ENCODE data around the gene ANO8.

The ANO8 gene

DNA sequence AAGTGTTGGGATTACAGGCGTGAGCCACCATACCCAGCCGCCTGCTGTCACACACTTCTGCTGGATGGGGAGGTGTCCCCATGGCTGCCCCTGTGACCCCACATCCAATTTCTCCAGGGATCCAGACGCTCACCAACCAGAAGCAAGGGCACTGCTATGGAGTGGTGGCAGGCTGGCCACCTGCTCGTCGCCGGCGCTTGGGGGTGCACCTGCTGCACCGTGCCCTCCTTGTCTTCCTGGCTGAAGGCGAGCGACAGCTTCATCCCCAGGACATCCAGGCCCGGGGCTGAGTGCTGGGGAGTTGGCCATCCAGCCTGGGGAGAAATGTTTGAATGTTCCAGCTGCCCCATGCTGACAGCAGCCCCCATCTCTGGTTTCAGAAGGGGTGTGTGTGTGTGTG lies 48.4 kb downstream of the ANO8 start:
- no peak overlapping the region for H2BK120ac ChIP-seq (ENCODE audit: low read depth, low read length)
- no peak overlapping the region for H3K4ac ChIP-seq (ENCODE audit: low read depth in 1 of 2, low read length in 2 of 2)
- peak overlapping the region; percentile 36 for H4K8ac ChIP-seq (ENCODE audit: low read length)
- peaks cover 9% of the 10 kb centered on the region for H3K4me1 ChIP-seq (ENCODE audit: control insufficient read depth, insufficient read depth, low read depth, low read length)
- H2AFZ ChIP-seq (ENCODE audit: low read depth, low read length): no peak overlapping the region
- H3K9me3 ChIP-seq (ENCODE audit: control insufficient read depth, low read length): no peaks in the 10 kb centered on the region
- H3K4me2 ChIP-seq (ENCODE audit: low read length, poor library complexity, severe bottlenecking): no peak overlapping the region
- H2BK5ac ChIP-seq (ENCODE audit: low read depth, low read length, poor library complexity, severe bottlenecking): no peak overlapping the region
- no peak overlapping the region for H3K4me3 ChIP-seq (ENCODE audit: insufficient read depth in 1 of 2, low read depth in 1 of 2, low read length in 2 of 2)
- peaks cover 0 to 4% of the 10 kb centered on the region in 2 experiments for H3K27me3 ChIP-seq (ENCODE audit: control insufficient read depth in 1 of 2, insufficient read depth in 1 of 2, low read length in 2 of 2)
- no peak for DNase-seq
- H3K36me3 ChIP-seq (ENCODE audit: control insufficient read depth in 1 of 2, insufficient read depth in 2 of 2, low read depth in 1 of 2, low read length in 2 of 2): peaks cover 0 to 14% of the 10 kb centered on the region in 2 experiments
- no peak overlapping the region for H3K18ac ChIP-seq (ENCODE audit: low read depth in 1 of 2, low read length in 2 of 2)
- no peak overlapping the region for H2BK15ac ChIP-seq (ENCODE audit: low read depth, poor library complexity, severe bottlenecking)
- H2BK12ac ChIP-seq (ENCODE audit: low read length in 2 of 2): no peak overlapping the region
- no peak overlapping the region for H3K14ac ChIP-seq (ENCODE audit: low read length in 2 of 2)
- H3K27ac ChIP-seq (ENCODE audit: low read length, poor library complexity, severe bottlenecking): no peak overlapping the region
- no peak overlapping the region for H2AK5ac ChIP-seq (ENCODE audit: low read length, severe bottlenecking)
- 95% methylated on average over 11 of the region's 11 CpGs for WGBS
- H4K91ac ChIP-seq (ENCODE audit: low read length): peak overlapping the region; percentile 73
- no peak overlapping the region for H3K9ac ChIP-seq (ENCODE audit: low read length)
- H3K79me1 ChIP-seq (replicated peaks; ENCODE audit: low read length, poor library complexity, severe bottlenecking): no peaks in the 10 kb centered on the region
- H3K23ac ChIP-seq (ENCODE audit: low read length in 2 of 2): no peak overlapping the region

- Histone ChIP-seq H3K4me1 (ENCODE audit: control insufficient read depth, insufficient read depth, low read depth, low read length) (peaks cover 9% of the 10 kb centered on the region), H3K36me3 (ENCODE audit: control insufficient read depth in 1 of 2, insufficient read depth in 2 of 2, low read depth in 1 of 2, low read length in 2 of 2) (peaks cover 0 to 14% of the 10 kb centered on the region in 2 experiments), H3K14ac (ENCODE audit: low read length in 2 of 2) (no peak overlapping the region), H3K9me3 (ENCODE audit: control insufficient read depth, low read length) (no peaks in the 10 kb centered on the region), H3K27ac (ENCODE audit: low read length, poor library complexity, severe bottlenecking) (no peak overlapping the region), H3K27me3 (ENCODE audit: control insufficient read depth in 1 of 2, insufficient read depth in 1 of 2, low read length in 2 of 2) (peaks cover 0 to 4% of the 10 kb centered on the region in 2 experiments), H3K4me2 (ENCODE audit: low read length, poor library complexity, severe bottlenecking) (no peak overlapping the region), H3K9ac (ENCODE audit: low read length) (no peak overlapping the region), H3K18ac (ENCODE audit: low read depth in 1 of 2, low read length in 2 of 2) (no peak overlapping the region), H3K4me3 (ENCODE audit: insufficient read depth in 1 of 2, low read depth in 1 of 2, low read length in 2 of 2) (no peak overlapping the region), H4K91ac (ENCODE audit: low read length) (no peak overlapping the region), H2BK5ac (ENCODE audit: low read depth, low read length, poor library complexity, severe bottlenecking) (no peak overlapping the region), H4K8ac (ENCODE audit: low read length) (peak overlapping the region; percentile 36), H2BK120ac (ENCODE audit: low read depth, low read length) (no peak overlapping the region), H3K79me1 (replicated peaks; ENCODE audit: low read length, poor library complexity, severe bottlenecking) (no peaks in the 10 kb centered on the region), H2AFZ (ENCODE audit: low read depth, low read length) (no peak overlapping the region), H2BK15ac (ENCODE audit: low read depth, poor library complexity, severe bottlenecking) (no peak overlapping the region), H2BK12ac (ENCODE audit: low read length in 2 of 2) (no peak overlapping the region), H3K4ac (ENCODE audit: low read depth in 1 of 2, low read length in 2 of 2) (no peak overlapping the region), H3K23ac (ENCODE audit: low read length in 2 of 2) (no peak overlapping the region), H2AK5ac (ENCODE audit: low read length, severe bottlenecking) (no peak overlapping the region)
- no peak for DNase-seq
- WGBS: 94% methylated on average over 16 of the region's 18 CpGs
Measured at GRCh38 chr19:17285415-17286135, 49.1 kb downstream of the ANO8 start.

- H3K27ac ChIP-seq (ENCODE audit: low read length, poor library complexity, severe bottlenecking): no peak overlapping the region
- H3K4me1 ChIP-seq (ENCODE audit: control insufficient read depth, insufficient read depth, low read depth, low read length): peaks cover 6% of the 10 kb centered on the region
- H3K14ac ChIP-seq (ENCODE audit: low read length in 2 of 2): no peak overlapping the region
- 87% methylated on average over 7 of the region's 7 CpGs for WGBS
- no peak overlapping the region for H3K9ac ChIP-seq (ENCODE audit: low read length)
- H3K18ac ChIP-seq (ENCODE audit: low read depth in 1 of 2, low read length in 2 of 2): no peak overlapping the region
- H3K36me3 ChIP-seq (ENCODE audit: control insufficient read depth in 1 of 2, insufficient read depth in 2 of 2, low read depth in 1 of 2, low read length in 2 of 2): peaks cover 13 to 24% of the 10 kb centered on the region in 2 experiments
- no peak overlapping the region for H3K4ac ChIP-seq (ENCODE audit: low read depth in 1 of 2, low read length in 2 of 2)
- H3K79me1 ChIP-seq (replicated peaks; ENCODE audit: low read length, poor library complexity, severe bottlenecking): no peaks in the 10 kb centered on the region
- H3K4me2 ChIP-seq (ENCODE audit: low read length, poor library complexity, severe bottlenecking): no peak overlapping the region
- no peak overlapping the region for H4K91ac ChIP-seq (ENCODE audit: low read length)
- H2AK5ac ChIP-seq (ENCODE audit: low read length, severe bottlenecking): no peak overlapping the region
- no peak overlapping the region for H2BK12ac ChIP-seq (ENCODE audit: low read length in 2 of 2)
- no peak overlapping the region for H2BK5ac ChIP-seq (ENCODE audit: low read depth, low read length, poor library complexity, severe bottlenecking)
- no peak overlapping the region for H3K4me3 ChIP-seq (ENCODE audit: insufficient read depth in 1 of 2, low read depth in 1 of 2, low read length in 2 of 2)
- no peak overlapping the region for H3K23ac ChIP-seq (ENCODE audit: low read length in 2 of 2)
- H2AFZ ChIP-seq (ENCODE audit: low read depth, low read length): no peak overlapping the region
- H4K8ac ChIP-seq (ENCODE audit: low read length): no peak overlapping the region
- H3K9me3 ChIP-seq (ENCODE audit: control insufficient read depth, low read length): no peaks in the 10 kb centered on the region
- H2BK120ac ChIP-seq (ENCODE audit: low read depth, low read length): no peak overlapping the region
- H2BK15ac ChIP-seq (ENCODE audit: low read depth, poor library complexity, severe bottlenecking): no peak overlapping the region
- DNase-seq: no peak
- H3K27me3 ChIP-seq (ENCODE audit: control insufficient read depth in 1 of 2, insufficient read depth in 1 of 2, low read length in 2 of 2): peaks cover 0 to 4% of the 10 kb centered on the region in 2 experiments
Measured at GRCh38 chr19:17283504-17283996, 51.1 kb downstream of the ANO8 start.

DNA sequence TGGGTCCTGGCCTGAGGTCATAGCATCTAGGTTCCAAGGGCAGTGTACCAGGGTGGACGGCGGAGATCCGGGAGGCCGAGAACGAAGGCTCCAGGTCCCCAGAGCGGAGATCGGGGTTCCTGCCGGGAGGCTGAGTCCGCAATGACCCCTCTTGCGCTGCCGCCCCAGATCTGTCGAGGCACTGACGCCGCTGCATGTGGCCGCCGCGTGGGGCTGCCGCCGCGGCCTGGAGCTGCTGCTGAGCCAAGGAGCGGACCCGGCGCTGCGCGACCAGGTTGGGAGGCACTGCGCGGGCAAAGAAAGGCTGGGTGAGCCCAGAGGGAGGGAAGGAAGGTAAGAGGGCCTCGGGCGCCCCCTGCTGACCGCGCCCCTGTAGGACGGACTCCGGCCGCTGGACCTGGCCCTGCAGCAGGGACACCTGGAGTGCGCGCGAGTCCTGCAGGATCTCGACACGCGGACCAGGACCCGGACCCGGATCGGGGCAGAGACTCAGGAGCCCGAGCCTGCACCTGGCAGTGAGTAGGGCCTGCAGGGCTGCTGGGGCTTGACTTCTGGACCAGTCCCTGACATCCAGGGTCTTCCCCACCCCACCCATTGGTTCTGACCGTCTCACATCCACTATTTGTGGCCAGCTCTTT lies 52.0 kb downstream of the ANO8 start:
- Histone ChIP-seq H3K27me3 (ENCODE audit: control insufficient read depth in 1 of 2, insufficient read depth in 1 of 2, low read length in 2 of 2) (peaks cover 0 to 4% of the 10 kb centered on the region in 2 experiments), H3K23ac (ENCODE audit: low read length in 2 of 2) (no peak overlapping the region), H3K27ac (ENCODE audit: low read length, poor library complexity, severe bottlenecking) (no peak overlapping the region), H2BK5ac (ENCODE audit: low read depth, low read length, poor library complexity, severe bottlenecking) (no peak overlapping the region), H3K14ac (ENCODE audit: low read length in 2 of 2) (no peak overlapping the region), H3K4ac (ENCODE audit: low read depth in 1 of 2, low read length in 2 of 2) (no peak overlapping the region), H3K18ac (ENCODE audit: low read depth in 1 of 2, low read length in 2 of 2) (no peak overlapping the region), H2BK15ac (ENCODE audit: low read depth, poor library complexity, severe bottlenecking) (no peak overlapping the region), H3K79me1 (replicated peaks; ENCODE audit: low read length, poor library complexity, severe bottlenecking) (no peaks in the 10 kb centered on the region), H2BK12ac (ENCODE audit: low read length in 2 of 2) (peak overlapping the region in 1 of 2 experiments; percentile 5), H3K4me3 (ENCODE audit: insufficient read depth in 1 of 2, low read depth in 1 of 2, low read length in 2 of 2) (peak overlapping the region in 1 of 2 experiments; percentile 74), H3K9ac (ENCODE audit: low read length) (peak overlapping the region; percentile 43), H4K8ac (ENCODE audit: low read length) (peak overlapping the region; percentile 52), H2AK5ac (ENCODE audit: low read length, severe bottlenecking) (no peak overlapping the region), H2BK120ac (ENCODE audit: low read depth, low read length) (no peak overlapping the region), H3K4me1 (ENCODE audit: control insufficient read depth, insufficient read depth, low read depth, low read length) (peaks cover 6% of the 10 kb centered on the region), H3K4me2 (ENCODE audit: low read length, poor library complexity, severe bottlenecking) (no peak overlapping the region), H4K91ac (ENCODE audit: low read length) (peak overlapping the region; percentile 80), H3K36me3 (ENCODE audit: control insufficient read depth in 1 of 2, insufficient read depth in 2 of 2, low read depth in 1 of 2, low read length in 2 of 2) (peaks cover 14 to 31% of the 10 kb centered on the region in 2 experiments), H3K9me3 (ENCODE audit: control insufficient read depth, low read length) (no peaks in the 10 kb centered on the region), H2AFZ (ENCODE audit: low read depth, low read length) (no peak overlapping the region)
- peak; percentile 69 for DNase-seq
- 29% methylated on average over 45 of the region's 45 CpGs for WGBS

Data from mesenchymal stem cell (in vitro differentiated cells and primary cell).